Transverse colon (tissue), 3 donors: ENCODE data around the gene CLMN.

Source experiments
- CTCF ChIP-seq, 5 experiments: fragments of 200-600 bp in 3 of 5; fragments of 450-650 bp in 2 of 5; sonication (generic) in 3 of 5; IDR thresholded peaks; 1 replicate in 2 of 5; 2 replicates in 3 of 5; pipeline ENCODE4 v1.5.1; 2016 to 2017; ENCODE audit warnings: antibody characterized with exemption in 5 of 5, inconsistent platforms in 3 of 5, mild to moderate bottlenecking in 2 of 5, moderate library complexity in 1 of 5
- EP300 ChIP-seq: sonication (generic); formaldehyde crosslinking; IDR thresholded peaks from one replicate; pipeline ENCODE4 v1.6.1; 2017; ENCODE audit warnings: antibody characterized with exemption, low read depth
- POLR2A ChIP-seq: fragments of 450-650 bp; IDR thresholded peaks from one replicate; pipeline ENCODE4 v1.6.1; 2016; ENCODE audit warnings: antibody characterized with exemption, mild to moderate bottlenecking, moderate library complexity

DNA sequence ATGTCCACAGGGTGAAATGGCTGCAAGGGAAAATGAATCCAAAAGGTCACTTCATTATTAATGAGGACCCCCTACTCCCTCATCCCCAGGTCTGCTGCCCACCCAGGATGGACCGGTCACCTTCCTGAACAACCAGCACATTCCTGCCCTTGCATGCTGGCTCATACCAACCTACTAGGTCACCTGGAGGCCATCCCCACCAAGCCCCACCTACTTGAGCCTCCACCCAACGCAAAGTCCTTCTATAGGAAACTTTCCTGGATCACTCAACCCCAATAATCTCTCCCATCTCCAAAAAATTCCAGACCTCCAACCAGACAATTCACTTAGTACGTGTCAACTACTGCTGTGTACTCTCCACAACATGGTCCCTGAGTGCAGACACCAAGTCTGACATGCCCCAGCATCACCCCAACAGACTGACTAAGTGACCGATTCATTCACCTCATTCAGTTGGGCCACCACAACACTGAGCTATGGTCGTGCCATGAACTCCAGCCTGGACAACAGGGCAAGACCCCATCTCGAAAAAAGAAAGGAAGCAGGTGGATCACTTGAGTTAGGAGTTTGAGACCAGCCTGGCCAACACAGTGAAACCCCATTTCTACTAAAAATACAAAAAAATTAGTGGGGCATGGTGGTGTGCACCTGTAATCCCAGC is 18.1 kb downstream of the CLMN start:
- TF ChIP-seq POLR2A, result no peak
- TF ChIP-seq CTCF (IDR thresholded peaks at IDR 0.05), result no peak
- TF ChIP-seq EP300, result no peak
